HG03280 (cell line): Measurements from ENCODE around the gene CLDN8.

Experiments
- ATAC-seq: cut with Tn5 transposase; IDR thresholded peaks from one replicate; pipeline ENCODE4 v1.9.1; 2021; ENCODE audit warnings: mild to moderate bottlenecking, moderate library complexity; ENCODE audit not compliant: unreplicated experiment

Gene CLDN8

GRCh38 chr21:30206551-30207251 is 9.2 kb downstream of the CLDN8 start:
- no peak for ATAC-seq

- ATAC-seq: no peak
These were observed 15.9 kb downstream of the CLDN8 start for GRCh38 chr21:30200000-30200399.

- no peak for ATAC-seq
These were observed 21.1 kb downstream of the CLDN8 start for GRCh38 chr21:30194701-30195299.

- ATAC-seq: no peak
These were observed 22.7 kb downstream of the CLDN8 start for GRCh38 chr21:30193201-30193600.

- ATAC-seq: no peak
These were observed 25.3 kb downstream of the CLDN8 start for GRCh38 chr21:30190554-30190953.

- ATAC-seq: no peak
These were observed 26.1 kb downstream of the CLDN8 start for GRCh38 chr21:30189773-30190172.

- no peak for ATAC-seq
These were observed 29.7 kb downstream of the CLDN8 start for GRCh38 chr21:30186242-30186641.

GRCh38 chr21:30168086-30168485 is 47.8 kb downstream of the CLDN8 start:
- ATAC-seq: no peak

- no peak for ATAC-seq
These were observed 49.2 kb downstream of the CLDN8 start, which contains the start of gene CLDN17 for GRCh38 chr21:30166705-30167104. CLDN17 (minus strand) TSS chr21:30166805; CDS start chr21:30166617, 188 bp downstream.

GRCh38 chr21:30166171-30166570 is 49.7 kb downstream of the CLDN8 start:
- ATAC-seq: no peak

GRCh38 chr21:30164796-30165195 is 51.1 kb downstream of the CLDN8 start:
- no peak for ATAC-seq
